Esophagus muscularis mucosa (tissue), 4 donors: Measurements from ENCODE around the gene SMIM3. TPM values are rescaled to one million over a fixed set of nuclear protein-coding genes. Genes with fewer than 3 reads are reported as not detected.

Experiments
- DNase-seq: peaks from one replicate; pipeline ENCODE4 v3.0.0-alpha.2; 2017; ENCODE audit errors: extremely low spot score
- H3K27ac ChIP-seq, 4 donors: fragments of 200-600 bp; sonication (generic); replicated peaks in 1 of 4; 1 replicate in 3 of 4; 2 replicates in 1 of 4; pipeline ENCODE4 v1.5.1; 2016 to 2019; ENCODE audit warnings: mild to moderate bottlenecking in 1 of 4
- H3K27me3 ChIP-seq, 4 donors: fragments of 200-600 bp; sonication (generic); one replicate each; pipeline versions ENCODE4 v1.5.1 to v1.6.0; 2016 to 2019
- H3K36me3 ChIP-seq, 4 donors: fragments of 200-600 bp; sonication (generic); one replicate each; pipeline ENCODE4 v1.5.1; 2016 to 2019
- H3K4me1 ChIP-seq, 4 donors: fragments of 200-600 bp; sonication (generic); one replicate each; pipeline ENCODE4 v1.5.1; 2016 to 2019
- H3K4me3 ChIP-seq, 4 donors: fragments of 200-600 bp; sonication (generic); 1 replicate in 2 of 4; 2 replicates in 2 of 4; pipeline ENCODE4 v1.5.1; 2016 to 2019; ENCODE audit warnings: mild to moderate bottlenecking in 4 of 4, moderate library complexity in 1 of 4
- H3K9me3 ChIP-seq, 4 donors: fragments of 200-600 bp; sonication (generic); 1 replicate in 3 of 4; 2 replicates in 1 of 4; pipeline ENCODE4 v1.5.1; 2016 to 2019
- EP300 ChIP-seq: sonication (generic); formaldehyde crosslinking; IDR thresholded peaks from one replicate; pipeline ENCODE4 v1.6.1; 2017; ENCODE audit warnings: antibody characterized with exemption
- POLR2A ChIP-seq: fragments of 450-650 bp; IDR thresholded peaks from one replicate; pipeline ENCODE4 v1.6.1; 2017; ENCODE audit warnings: antibody characterized with exemption, moderate library complexity, mild to moderate bottlenecking, low read depth
- POLR2AphosphoS5 ChIP-seq, 2 donors: sonication (generic); formaldehyde crosslinking; IDR thresholded peaks; one replicate each; pipeline ENCODE4 v1.6.1; 2017; ENCODE audit warnings: antibody characterized with exemption in 2 of 2
- WGBS: methylation state at CpG from one replicate; pipeline ENCODE4 v1.1.5; 2018; 5-methylcytosine and 5-hydroxymethylcytosine counted together
- intact Hi-C: fragments of 100-400 bp; cut with DNase I; formaldehyde crosslinking; loops from one replicate; pipeline ENCODE4 v1.15.1; 2023
- total RNA-seq, 4 donors: library from RNA; depleted of rRNA; stranded (reverse); fragments of >200 nt; gene quantifications; one replicate each; pipeline versions ENCODE4 v1.1.0 to v1.2.1, GENCODE V29; 2016
- TF ChIP-seq, protein P1 (sequence below), 3 experiments: fragments of 200-600 bp in 2 of 3; fragments of 450-650 bp in 1 of 3; sonication (generic) in 2 of 3; IDR thresholded peaks; one replicate each; pipeline ENCODE4 v1.5.1; 2017 to 2019; ENCODE audit warnings: antibody characterized with exemption in 3 of 3, mild to moderate bottlenecking in 2 of 3, moderate library complexity in 1 of 3

SMIM3 gene
- total RNA-seq, 4 donors from 2014 or later: 39.9 to 48.4 (median 44.4) TPM

DNA sequence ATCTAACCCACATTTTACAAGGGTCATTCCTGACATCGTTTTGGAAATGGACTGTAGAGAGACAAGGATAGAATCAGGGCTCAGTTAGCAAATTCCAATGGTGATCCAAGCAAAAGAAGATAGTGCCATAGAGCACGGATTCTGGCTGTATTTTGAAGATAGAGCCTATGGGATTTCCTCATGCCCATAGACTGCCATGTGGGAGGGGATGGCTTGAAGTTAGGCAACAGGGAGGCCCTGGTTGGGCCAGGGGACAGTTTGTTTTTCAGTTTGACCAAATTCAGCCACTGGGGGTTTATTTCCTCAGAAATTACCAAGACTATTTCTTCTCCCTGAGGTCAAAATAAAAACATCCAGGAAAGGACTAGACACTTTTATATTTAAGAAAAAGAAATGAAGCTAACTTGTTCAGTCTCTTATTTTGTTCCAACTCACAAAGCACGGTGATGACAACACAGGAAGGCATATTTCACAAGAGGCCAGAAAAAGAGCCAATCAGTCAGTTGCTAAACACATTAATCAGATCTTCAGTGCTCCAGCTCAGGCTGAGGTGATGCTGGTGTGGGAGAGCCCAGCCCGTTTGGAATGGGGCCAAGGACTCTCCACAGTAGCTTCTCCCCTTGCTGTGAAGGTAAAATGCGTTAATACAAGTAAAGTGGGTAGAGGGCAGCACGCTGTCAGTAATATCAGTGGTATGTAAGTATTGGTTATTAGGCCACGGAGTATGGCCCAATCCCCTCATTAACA is 15.4 kb upstream of the SMIM3 start:
- 57% methylated on average over 7 of the region's 7 CpGs for WGBS
- H3K36me3 ChIP-seq: no peaks in the 10 kb centered on the region
- peaks cover 7 to 15% (median 10%) of the 10 kb centered on the region in 4 donors for H3K4me1 ChIP-seq
- no peak for DNase-seq
- H3K27ac ChIP-seq: peak overlapping the region; percentile 51 to 65 (median 60)
- H3K4me3 ChIP-seq: no peak overlapping the region
- intact Hi-C loops: no loop called here
- H3K27me3 ChIP-seq: no peaks in the 10 kb centered on the region
- TF ChIP-seq, protein P1, sequence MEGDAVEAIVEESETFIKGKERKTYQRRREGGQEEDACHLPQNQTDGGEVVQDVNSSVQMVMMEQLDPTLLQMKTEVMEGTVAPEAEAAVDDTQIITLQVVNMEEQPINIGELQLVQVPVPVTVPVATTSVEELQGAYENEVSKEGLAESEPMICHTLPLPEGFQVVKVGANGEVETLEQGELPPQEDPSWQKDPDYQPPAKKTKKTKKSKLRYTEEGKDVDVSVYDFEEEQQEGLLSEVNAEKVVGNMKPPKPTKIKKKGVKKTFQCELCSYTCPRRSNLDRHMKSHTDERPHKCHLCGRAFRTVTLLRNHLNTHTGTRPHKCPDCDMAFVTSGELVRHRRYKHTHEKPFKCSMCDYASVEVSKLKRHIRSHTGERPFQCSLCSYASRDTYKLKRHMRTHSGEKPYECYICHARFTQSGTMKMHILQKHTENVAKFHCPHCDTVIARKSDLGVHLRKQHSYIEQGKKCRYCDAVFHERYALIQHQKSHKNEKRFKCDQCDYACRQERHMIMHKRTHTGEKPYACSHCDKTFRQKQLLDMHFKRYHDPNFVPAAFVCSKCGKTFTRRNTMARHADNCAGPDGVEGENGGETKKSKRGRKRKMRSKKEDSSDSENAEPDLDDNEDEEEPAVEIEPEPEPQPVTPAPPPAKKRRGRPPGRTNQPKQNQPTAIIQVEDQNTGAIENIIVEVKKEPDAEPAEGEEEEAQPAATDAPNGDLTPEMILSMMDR (IDR thresholded peaks at IDR 0.05): no peak
- TF ChIP-seq POLR2A (peak; percentile 9), POLR2AphosphoS5 (IDR thresholded peaks at IDR 0.05) (peak; percentile 7 to 52)
- H3K9me3 ChIP-seq: no peaks in the 10 kb centered on the region

- intact Hi-C loops: no loop called here
- Histone ChIP-seq H3K4me3 (no peak overlapping the region), H3K4me1 (peaks cover under 1 to 11% (median 6%) of the 10 kb centered on the region in 4 donors), H3K27me3 (no peaks in the 10 kb centered on the region), H3K9me3 (no peaks in the 10 kb centered on the region), H3K36me3 (no peaks in the 10 kb centered on the region), H3K27ac (peak overlapping the region in 3 of 4 donors; percentile 51 to 65 (median 64))
- DNase-seq: no peak
- WGBS: 63% methylated on average over 2 of the region's 2 CpGs
- TF ChIP-seq EP300: no peak
- TF ChIP-seq, protein P1 (IDR thresholded peaks at IDR 0.05): no peak
- TF ChIP-seq POLR2A: no peak
Observed at GRCh38 chr5:150764530-150764929, 14.0 kb upstream of the SMIM3 start.

DNA sequence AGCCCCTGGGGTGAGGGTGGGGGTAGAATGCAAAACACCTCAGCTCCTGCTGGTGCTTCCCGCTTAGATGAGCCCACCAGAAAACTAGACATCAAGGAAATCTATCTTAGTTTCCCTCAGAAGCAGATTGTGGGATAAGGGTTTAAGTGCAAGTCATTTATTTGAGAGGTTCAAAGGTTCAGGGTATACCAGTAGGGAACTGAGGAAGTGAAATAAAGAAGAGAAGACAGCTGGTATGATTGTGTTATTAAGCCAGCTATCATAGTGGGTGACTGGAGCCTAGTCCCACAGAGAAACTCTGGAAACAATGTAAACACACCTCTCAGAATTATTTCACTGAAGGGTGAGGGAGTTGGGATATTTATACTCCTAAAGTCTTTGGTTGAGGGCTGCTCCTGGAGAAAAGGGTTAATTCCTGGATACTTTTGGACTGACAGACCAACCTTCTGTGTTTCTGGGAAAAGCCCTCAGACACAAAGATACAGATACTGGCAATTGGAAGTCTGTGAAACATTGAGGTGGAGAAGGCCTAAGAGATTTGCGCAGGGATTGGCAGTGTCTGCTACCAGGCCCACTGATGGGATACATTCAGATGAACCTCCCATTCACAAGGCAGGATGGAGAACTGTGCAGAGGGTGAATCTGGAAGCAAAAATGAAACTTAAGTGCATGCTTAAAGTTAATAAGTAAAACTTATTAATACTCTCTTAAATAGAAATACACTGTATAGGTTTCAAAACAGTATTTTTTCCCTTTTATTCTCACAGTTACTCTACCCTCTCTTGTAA is 13.4 kb upstream of the SMIM3 start:
- H3K9me3 ChIP-seq: no peaks in the 10 kb centered on the region
- TF ChIP-seq, protein P1 (IDR thresholded peaks at IDR 0.05): no peak
- TF ChIP-seq POLR2A (no peak), POLR2AphosphoS5 (IDR thresholded peaks at IDR 0.05) (no peak), EP300 (no peak)
- no peak for DNase-seq
- peak overlapping the region in 3 of 4 donors; percentile 29 to 40 (median 33) for H3K27ac ChIP-seq
- intact Hi-C loops: no loop called here
- H3K36me3 ChIP-seq: no peaks in the 10 kb centered on the region
- H3K4me3 ChIP-seq: no peak overlapping the region
- H3K27me3 ChIP-seq: no peaks in the 10 kb centered on the region
- WGBS: 83% methylated on average over 2 of the region's 2 CpGs
- peaks cover 0 to 11% (median 6%) of the 10 kb centered on the region in 4 donors for H3K4me1 ChIP-seq

DNA sequence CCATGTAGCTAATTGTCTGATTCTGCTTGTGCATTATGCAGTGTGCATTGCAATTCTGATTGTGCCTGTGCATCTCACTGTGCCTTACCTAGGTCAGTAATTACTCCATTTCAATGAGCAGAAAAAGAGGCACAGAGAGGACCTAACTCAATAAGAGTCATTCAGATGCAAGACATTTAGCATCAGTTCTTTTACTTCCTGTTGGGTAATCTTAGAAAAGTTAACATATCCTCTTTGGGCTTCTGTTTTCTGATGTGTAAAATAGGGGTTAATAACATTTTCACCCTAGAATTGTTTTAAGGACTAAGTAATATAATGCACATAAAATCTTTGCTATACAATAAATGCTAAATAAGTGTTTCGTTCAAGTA is 12.8 kb upstream of the SMIM3 start:
- TF ChIP-seq, protein P1 (IDR thresholded peaks at IDR 0.05): no peak
- TF ChIP-seq POLR2A (no peak), POLR2AphosphoS5 (IDR thresholded peaks at IDR 0.05) (no peak), EP300 (no peak)
- Histone ChIP-seq H3K36me3 (no peaks in the 10 kb centered on the region), H3K9me3 (no peaks in the 10 kb centered on the region), H3K27me3 (no peaks in the 10 kb centered on the region), H3K27ac (peak overlapping the region in 1 of 4 donors; percentile 16), H3K4me1 (peaks cover 0 to 11% (median 6%) of the 10 kb centered on the region in 4 donors), H3K4me3 (no peak overlapping the region)
- DNase-seq: no peak
- 94% methylated on average over 1 of the region's 1 CpG for WGBS
- intact Hi-C loops: no loop called here
